Vagina (tissue), 2 donors: ENCODE results near the gene ZC3H12D.

ENCODE experiments used
- CTCF ChIP-seq, 3 experiments: fragments of 450-650 bp in 2 of 3; fragments of 200-600 bp in 1 of 3; sonication (generic) in 1 of 3; IDR thresholded peaks; one replicate each; pipeline ENCODE4 v1.5.1; 2017 to 2019; ENCODE audit warnings: antibody characterized with exemption in 3 of 3, mild to moderate bottlenecking in 2 of 3, moderate library complexity in 2 of 3
- POLR2A ChIP-seq, 2 donors: fragments of 450-650 bp; IDR thresholded peaks; one replicate each; pipeline ENCODE4 v1.6.1; 2017; ENCODE audit warnings: antibody characterized with exemption in 2 of 2, mild to moderate bottlenecking in 2 of 2, moderate library complexity in 2 of 2

DNA sequence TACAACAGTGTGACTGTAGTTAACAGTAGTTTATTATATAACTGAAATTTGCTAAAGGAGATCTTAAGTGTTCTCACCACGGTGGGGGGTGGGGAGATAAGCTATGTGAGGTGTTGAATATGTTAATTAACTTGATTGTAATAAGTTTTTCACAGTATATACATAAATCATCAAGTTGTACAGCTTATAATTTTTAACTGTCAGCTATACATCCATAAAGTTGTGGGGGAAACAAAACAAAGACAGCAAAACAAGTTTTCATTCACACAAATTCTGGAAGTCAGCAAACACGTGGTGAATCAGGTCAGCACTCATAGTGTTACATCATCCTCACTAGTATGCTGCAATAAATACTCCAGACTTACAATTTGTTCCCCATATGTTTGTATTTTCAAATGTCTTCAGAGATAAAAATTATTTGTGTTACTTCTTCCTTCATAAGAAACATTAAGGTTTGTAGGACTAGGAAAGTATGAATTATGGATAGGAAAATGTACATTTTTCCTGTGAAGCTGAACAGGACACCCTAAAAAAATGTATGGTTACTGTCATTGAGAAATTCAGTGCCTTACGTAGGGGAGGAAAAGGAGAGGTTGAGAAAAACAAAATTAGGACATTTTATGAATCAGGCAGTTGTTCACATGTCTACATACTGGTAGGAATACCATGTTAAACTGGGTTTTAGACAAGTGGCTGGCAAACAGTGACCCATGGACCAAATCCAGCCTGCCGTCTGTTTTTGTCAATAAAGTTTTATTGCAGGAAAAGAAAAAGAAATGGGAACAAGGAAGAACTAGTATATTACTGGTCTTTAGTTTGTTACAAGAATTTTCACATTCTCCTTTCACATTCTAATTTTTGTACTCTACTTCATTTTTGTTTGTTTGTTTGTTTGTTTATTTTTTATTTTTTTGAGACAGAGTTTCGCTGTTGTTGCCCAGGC, 78.7 kb downstream of the ZC3H12D start:
- TF ChIP-seq CTCF (IDR thresholded peaks at IDR 0.05), result no peak
- no peak for TF ChIP-seq POLR2A (IDR thresholded peaks at IDR 0.05)
